ENCODE results near the gene HNRNPAB.
A peak's percentile ranks its signal among the peaks of the same experiment; 100 is the strongest.
"Not testable (repeated sequence)": the region's sequence is repeated elsewhere in the genome, so short reads cannot be mapped to it uniquely, and the experiment has no call there.

HNRNPAB gene

GRCh38 chr5:178232124-178232919, 28.0 kb downstream of the HNRNPAB start, which contains the start of gene PHYKPL:
TSS of gene PHYKPL (minus strand) at chr5:178232802. CDS start at chr5:178232550, 252 bp downstream.
- peak; percentile 17 to 48 for DNase-seq

DNA sequence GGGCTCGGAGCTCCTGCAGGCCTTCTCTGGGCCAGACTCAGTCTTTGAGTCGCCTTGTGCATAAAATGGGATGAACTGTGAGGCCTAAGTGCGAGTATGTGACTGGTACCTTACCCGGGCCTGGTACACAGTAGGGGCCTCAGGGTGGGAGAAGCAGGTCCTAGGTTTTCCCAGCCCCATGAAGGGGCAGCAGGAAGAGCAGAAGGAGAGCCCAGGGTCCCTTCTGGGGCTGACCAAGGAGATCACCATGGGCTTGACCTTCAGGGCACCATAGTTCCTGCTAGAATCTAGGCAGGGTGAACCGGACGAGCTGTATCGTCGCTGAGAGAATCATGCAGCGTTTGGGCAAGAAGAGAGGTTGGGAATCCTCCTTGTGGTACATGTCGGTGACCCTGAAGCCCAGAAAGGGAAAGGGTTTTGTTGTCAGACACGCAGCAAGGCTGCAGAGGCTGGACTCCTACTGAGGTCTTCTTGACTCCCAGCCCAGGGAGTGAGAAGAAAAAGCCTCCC, 28.6 kb downstream of the HNRNPAB start:
- DNase-seq = no peak

- DNase-seq = no peak
Observed at GRCh38 chr5:178234121-178234749, 29.9 kb downstream of the HNRNPAB start.

GRCh38 chr5:178234750-178235587, 30.6 kb downstream of the HNRNPAB start:
- no peak for DNase-seq

GRCh38 chr5:178235588-178235974, 31.2 kb downstream of the HNRNPAB start:
- DNase-seq = no peak

DNA sequence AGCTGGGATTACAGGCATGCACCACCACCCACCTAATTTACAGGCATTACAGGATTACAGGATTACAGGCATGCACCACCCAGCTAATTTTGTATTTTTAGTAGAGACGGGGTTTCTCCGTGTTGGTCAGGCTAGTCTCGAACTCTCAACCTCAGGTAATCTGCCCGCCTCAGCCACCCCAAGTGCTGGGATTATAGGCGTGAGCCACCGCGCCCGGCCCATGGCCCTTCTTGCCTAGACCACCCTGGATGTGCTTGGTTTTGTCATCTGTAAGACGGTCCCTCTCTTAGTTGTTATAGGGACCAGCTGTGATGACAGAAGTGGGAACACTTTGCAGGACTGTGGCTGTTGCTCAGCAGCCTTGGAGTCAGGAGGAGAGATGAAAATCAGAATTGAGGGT, 31.8 kb downstream of the HNRNPAB start:
- no peak for DNase-seq

GRCh38 chr5:178236679-178237078, 32.3 kb downstream of the HNRNPAB start:
- DNase-seq = no peak

- no peak for DNase-seq
Observed at GRCh38 chr5:178237431-178238312, 33.3 kb downstream of the HNRNPAB start.

GRCh38 chr5:178238313-178238635, 33.9 kb downstream of the HNRNPAB start:
- DNase-seq = no peak

DNA sequence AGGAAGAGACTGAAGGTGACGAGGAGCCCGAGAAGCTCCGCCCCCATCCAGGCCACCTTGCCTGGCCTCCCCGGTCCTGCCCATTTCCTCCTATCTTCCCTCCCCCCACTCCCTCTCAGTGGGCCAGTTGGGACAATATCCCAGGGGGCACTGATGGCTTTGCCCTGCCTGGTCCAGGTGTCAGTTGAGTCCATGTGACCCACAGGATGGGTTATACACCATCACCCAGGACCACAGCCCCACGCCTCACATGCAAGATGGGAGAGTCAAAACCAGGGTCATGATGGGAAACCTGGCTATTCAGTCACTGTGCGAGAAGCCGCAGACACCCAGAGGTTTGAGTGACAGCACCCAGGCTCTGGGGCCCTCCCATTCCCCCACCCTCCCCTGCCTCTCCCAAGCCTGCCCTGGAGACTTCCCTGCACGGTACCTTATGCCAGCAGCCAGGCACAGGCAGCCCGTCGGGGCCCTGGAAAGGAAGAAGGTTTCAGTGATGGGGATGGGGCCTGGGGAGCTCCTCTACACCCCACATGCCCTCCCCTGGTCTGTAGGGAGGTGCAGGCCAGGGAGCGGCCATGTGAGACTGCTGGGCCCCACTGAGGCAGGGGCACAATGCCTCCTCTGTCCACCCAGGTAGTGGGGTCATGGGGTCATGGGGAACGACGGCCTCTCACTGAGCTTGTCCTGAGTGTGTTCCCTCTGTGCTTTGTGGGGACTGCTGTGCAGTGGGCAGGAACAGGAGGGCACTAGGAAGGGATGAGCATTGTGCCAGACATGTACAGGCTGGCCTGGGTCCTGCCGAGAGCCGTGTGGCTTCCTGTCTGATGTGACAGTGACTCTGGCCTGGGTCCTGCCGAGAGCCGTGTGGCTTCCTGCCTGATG, 34.6 kb downstream of the HNRNPAB start:
- no peak for DNase-seq

GRCh38 chr5:178239626-178240301, 35.4 kb downstream of the HNRNPAB start:
- not testable (repeated sequence) for DNase-seq

DNA sequence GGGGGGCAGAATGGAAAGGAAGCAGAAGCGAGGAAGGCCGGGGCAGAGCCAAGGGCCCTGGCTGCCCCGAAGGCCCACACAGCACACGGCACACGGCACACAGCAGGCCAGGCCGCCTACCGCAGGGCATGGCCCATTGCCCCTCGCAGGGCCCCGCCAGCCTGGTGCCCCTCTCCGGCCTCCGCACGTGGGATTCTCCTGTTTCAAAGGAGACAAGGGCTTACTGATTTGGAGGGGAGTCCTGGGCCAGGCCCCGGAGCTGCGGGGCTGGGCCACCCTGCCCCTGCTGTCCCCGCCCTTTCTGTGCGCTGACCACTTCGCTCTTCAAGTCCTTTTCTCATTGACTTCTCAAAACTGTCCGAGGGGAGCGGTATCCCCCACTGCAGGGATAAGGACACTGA, 36.0 kb downstream of the HNRNPAB start:
- DNase-seq = no peak

GRCh38 chr5:178240766-178241165, 36.4 kb downstream of the HNRNPAB start:
- DNase-seq = no peak

- no peak for DNase-seq
Observed at GRCh38 chr5:178241231-178241663, 36.9 kb downstream of the HNRNPAB start.

- no peak for DNase-seq
Observed at GRCh38 chr5:178241688-178242231, 37.4 kb downstream of the HNRNPAB start.

GRCh38 chr5:178242416-178242815, 38.1 kb downstream of the HNRNPAB start:
- no peak for DNase-seq

DNA sequence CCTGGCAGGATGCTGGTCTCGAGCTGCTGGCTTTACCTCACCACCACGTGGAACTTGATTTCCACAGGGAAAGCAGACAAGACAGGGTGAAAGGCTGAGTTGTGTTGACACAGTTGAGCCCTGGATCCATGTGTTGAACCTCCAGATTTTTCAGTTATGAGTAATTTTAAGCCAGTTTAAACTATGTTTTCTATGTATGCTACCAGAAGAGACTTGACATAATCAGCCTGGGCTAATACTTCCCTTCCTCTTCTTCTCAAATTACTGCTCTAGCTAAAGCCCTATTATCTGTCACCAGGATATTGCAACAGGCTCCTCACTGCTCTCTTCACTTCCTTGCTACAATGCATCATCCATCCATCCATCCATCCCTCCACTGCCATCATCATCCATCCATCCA, 40.2 kb downstream of the HNRNPAB start:
- DNase-seq = no peak

GRCh38 chr5:178245389-178245788, 41.1 kb downstream of the HNRNPAB start:
- no peak for DNase-seq

GRCh38 chr5:178246624-178247279, 42.4 kb downstream of the HNRNPAB start:
- DNase-seq = no peak
